Panc1 (cell line): ENCODE results near the gene CAPS2.

Experiments used
- POLR2AphosphoS5 ChIP-seq: IDR thresholded peaks from 2 replicates; pipeline ENCODE4 v1.6.1; 2012; ENCODE audit warnings: mild to moderate bottlenecking, low read depth, low read length, moderate library complexity
- REST ChIP-seq, 2 experiments: IDR thresholded peaks; 2 replicates each; pipeline ENCODE4 v1.6.1; 2011 to 2012; ENCODE audit warnings: low read depth in 2 of 2, control low read depth in 1 of 2, low read length in 1 of 2, mild to moderate bottlenecking in 1 of 2, moderate library complexity in 1 of 2; ENCODE audit not compliant: insufficient read depth in 1 of 2
- SIN3A ChIP-seq: IDR thresholded peaks from 2 replicates; pipeline ENCODE4 v1.6.1; 2012; ENCODE audit warnings: low read depth, mild to moderate bottlenecking, low read length, moderate library complexity, borderline replicate concordance; ENCODE audit not compliant: insufficient read depth
- TCF7L2 ChIP-seq: IDR thresholded peaks from 2 replicates; pipeline ENCODE4 v1.6.1; 2011; ENCODE audit warnings: mild to moderate bottlenecking, low read depth, low read length, inconsistent platforms
- TF ChIP-seq, protein P1 (sequence below): fragments of 450-650 bp; IDR thresholded peaks from 2 replicates; pipeline ENCODE4 v1.5.1; 2017; ENCODE audit warnings: mild to moderate bottlenecking

- TF ChIP-seq, protein P1, sequence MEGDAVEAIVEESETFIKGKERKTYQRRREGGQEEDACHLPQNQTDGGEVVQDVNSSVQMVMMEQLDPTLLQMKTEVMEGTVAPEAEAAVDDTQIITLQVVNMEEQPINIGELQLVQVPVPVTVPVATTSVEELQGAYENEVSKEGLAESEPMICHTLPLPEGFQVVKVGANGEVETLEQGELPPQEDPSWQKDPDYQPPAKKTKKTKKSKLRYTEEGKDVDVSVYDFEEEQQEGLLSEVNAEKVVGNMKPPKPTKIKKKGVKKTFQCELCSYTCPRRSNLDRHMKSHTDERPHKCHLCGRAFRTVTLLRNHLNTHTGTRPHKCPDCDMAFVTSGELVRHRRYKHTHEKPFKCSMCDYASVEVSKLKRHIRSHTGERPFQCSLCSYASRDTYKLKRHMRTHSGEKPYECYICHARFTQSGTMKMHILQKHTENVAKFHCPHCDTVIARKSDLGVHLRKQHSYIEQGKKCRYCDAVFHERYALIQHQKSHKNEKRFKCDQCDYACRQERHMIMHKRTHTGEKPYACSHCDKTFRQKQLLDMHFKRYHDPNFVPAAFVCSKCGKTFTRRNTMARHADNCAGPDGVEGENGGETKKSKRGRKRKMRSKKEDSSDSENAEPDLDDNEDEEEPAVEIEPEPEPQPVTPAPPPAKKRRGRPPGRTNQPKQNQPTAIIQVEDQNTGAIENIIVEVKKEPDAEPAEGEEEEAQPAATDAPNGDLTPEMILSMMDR: no peak
- TF ChIP-seq POLR2AphosphoS5 (no peak), REST (IDR thresholded peaks at IDR 0.05; ENCODE audit: insufficient read depth in 1 of 2, low read depth in 2 of 2, low read length in 1 of 2) (no peak), SIN3A (no peak), TCF7L2 (no peak)
Observed at GRCh38 chr12:75291014-75291413, 39.1 kb downstream of the CAPS2 start.
